Measurements from ENCODE around the gene SORCS2. TPM values are rescaled to one million over a fixed set of nuclear protein-coding genes. Genes with fewer than 3 reads are reported as not detected.

The SORCS2 gene
- polyA plus RNA-seq, 1 of the 3 experiments (the other 2 are of a cell fraction): 1.6 TPM

- Histone ChIP-seq H3K9ac (no peak overlapping the region), H3K9me3 (no peaks in the 10 kb centered on the region), H3K79me2 (ENCODE audit: insufficient read depth) (peaks cover 90% of the 10 kb centered on the region), H3K27ac (ENCODE audit: low read depth in 2 of 2, low read length in 1 of 2) (peak overlapping the region; percentile 22 to 25; a peak in 2 of 4 replicates), H2AFZ (ENCODE audit: low read depth) (no peak overlapping the region), H3K36me3 (replicated peaks in 1 of 2; ENCODE audit: control insufficient read depth in 1 of 2, insufficient read depth in 2 of 2, low read length in 1 of 2) (peaks cover 77 to 79% of the 10 kb centered on the region in 2 experiments), H3K4me3 (ENCODE audit: low read depth in 2 of 2, low read length in 1 of 2) (no peak overlapping the region), H3K4me1 (ENCODE audit: control insufficient read depth in 1 of 2, insufficient read depth in 2 of 2, low read depth in 1 of 2, low read length in 1 of 2) (peaks cover 22% of the 10 kb centered on the region in 2 experiments; a peak in 3 of 4 replicates), H3K27me3 (ENCODE audit: insufficient read depth) (no peaks in the 10 kb centered on the region), H3K4me2 (no peak overlapping the region), H4K20me1 (ENCODE audit: insufficient read depth) (peaks cover 47% of the 10 kb centered on the region), H3K9me2 (no peaks in the 10 kb centered on the region), H3F3A (replicated peaks; ENCODE audit: insufficient read depth) (peaks cover 66% of the 10 kb centered on the region)
- CTCF ChIA-PET: interaction anchor here (8.9 kb wide), 1 partner anchor 15 kb away, joined by 66 read pairs; no protein-coding TSS in a partner anchor
- POLR2A ChIA-PET: no interaction called here
- WGBS (ENCODE audit: low lambda C conversion rate): 86% methylated on average over 2 of the region's 2 CpGs
- no peak for DNase-seq
- TF ChIP-seq SMC3 (IDR thresholded peaks at IDR 0.05; ENCODE audit: low read depth, low read length) (no peak), FOSL2 (IDR thresholded peaks at IDR 0.05; ENCODE audit: borderline replicate concordance, low read depth) (no peak), TAF1 (IDR thresholded peaks at IDR 0.05; ENCODE audit: borderline replicate concordance, low read depth, low read length) (no peak), TCF12 (IDR thresholded peaks at IDR 0.05) (no peak), ZBTB33 (IDR thresholded peaks at IDR 0.05; ENCODE audit: borderline replicate concordance, low read depth) (no peak), RFX5 (IDR thresholded peaks at IDR 0.05; ENCODE audit: low read length) (no peak), CHD2 (IDR thresholded peaks at IDR 0.05; ENCODE audit: low read length, partially characterized antibody) (no peak), GABPA (IDR thresholded peaks at IDR 0.05; ENCODE audit: low read depth) (no peak), USF2 (IDR thresholded peaks at IDR 0.05; ENCODE audit: borderline replicate concordance, low read depth, low read length) (no peak), RXRA (IDR thresholded peaks at IDR 0.05; ENCODE audit: borderline replicate concordance, low read depth) (no peak)
Measured at GRCh38 chr4:7790023-7790422, 597.7 kb downstream of the SORCS2 start.

GRCh38 chr4:7790999-7791398 lies 598.7 kb downstream of the SORCS2 start:
- Histone ChIP-seq H3K27me3 (ENCODE audit: insufficient read depth) (no peaks in the 10 kb centered on the region), H4K20me1 (ENCODE audit: insufficient read depth) (peaks cover 37% of the 10 kb centered on the region), H2AFZ (ENCODE audit: low read depth) (no peak overlapping the region), H3K9me3 (no peaks in the 10 kb centered on the region), H3K4me2 (no peak overlapping the region), H3K4me3 (ENCODE audit: low read depth in 2 of 2, low read length in 1 of 2) (no peak overlapping the region), H3K4me1 (ENCODE audit: control insufficient read depth in 1 of 2, insufficient read depth in 2 of 2, low read depth in 1 of 2, low read length in 1 of 2) (peaks cover 12 to 16% of the 10 kb centered on the region in 2 experiments; a peak in 3 of 4 replicates), H3K79me2 (ENCODE audit: insufficient read depth) (peaks cover 95% of the 10 kb centered on the region), H3K36me3 (replicated peaks in 1 of 2; ENCODE audit: control insufficient read depth in 1 of 2, insufficient read depth in 2 of 2, low read length in 1 of 2) (peaks cover 78 to 85% of the 10 kb centered on the region in 2 experiments), H3K9ac (no peak overlapping the region), H3F3A (replicated peaks; ENCODE audit: insufficient read depth) (peaks cover 58% of the 10 kb centered on the region), H3K9me2 (no peaks in the 10 kb centered on the region), H3K27ac (ENCODE audit: low read depth in 2 of 2, low read length in 1 of 2) (peak overlapping the region; percentile 1 to 43; a peak in 1 of 4 replicates)
- WGBS (ENCODE audit: low lambda C conversion rate): 80% methylated on average over 2 of the region's 2 CpGs
- POLR2A ChIA-PET: no interaction called here
- no peak for TF ChIP-seq JUND (IDR thresholded peaks at IDR 0.05)
- no peak for TF ChIP-seq GATA2 (CRISPR knock-in tag; IDR thresholded peaks at IDR 0.05)
- TF ChIP-seq MEF2A (IDR thresholded peaks at IDR 0.05; ENCODE audit: borderline replicate concordance, low read depth): no peak
- CTCF ChIA-PET: interaction anchor here (8.9 kb wide), 1 partner anchor 14 kb away, joined by 66 read pairs; no protein-coding TSS in a partner anchor
- DNase-seq: no peak

Small RNA genes lying within 50 kb of the gene (small RNA-seq; reads per million reads assigned to genes)
- 0 reads per million in 7 experiments for gene MIR4274
- gene MIR4798: 0 to 1.1 (median 0) reads per million in 7 experiments

Other genes with a start within 250 kb of the SORCS2 start
- 6.0 and 8.0 TPM in 2 replicates for gene TADA2B, start 149.2 kb upstream of the SORCS2 start, polyA plus RNA-seq (2012; rRNA removed)
- 29.8 and 32.8 TPM in 2 replicates for gene GRPEL1, start 124.5 kb upstream of the SORCS2 start, polyA plus RNA-seq (2012; rRNA removed)
- 0.02 and 0.03 TPM in 2 replicates for gene PSAPL1, start 242.4 kb downstream of the SORCS2 start, polyA plus RNA-seq (2012; rRNA removed)

Data from SK-N-SH (cell line).